Muscle layer of colon (tissue), 2 donors: ENCODE measurements around the gene CNR1.

Experiments
- H3K27ac ChIP-seq: one replicate; pipeline ENCODE4 v1.7.0; 2013; ENCODE audit warnings: low read depth, mild to moderate bottlenecking, low read length, moderate library complexity
- H3K27me3 ChIP-seq, 2 donors: one replicate each; pipeline ENCODE4 v1.7.0; 2013; ENCODE audit warnings: low read length in 2 of 2, mild to moderate bottlenecking in 2 of 2; ENCODE audit not compliant: insufficient read depth in 2 of 2, control insufficient read depth in 1 of 2
- H3K36me3 ChIP-seq: one replicate; pipeline ENCODE4 v1.7.0; 2013; ENCODE audit warnings: mild to moderate bottlenecking, low read length; ENCODE audit not compliant: insufficient read depth
- H3K4me1 ChIP-seq: one replicate; pipeline ENCODE4 v1.7.0; 2013; ENCODE audit warnings: mild to moderate bottlenecking, low read length; ENCODE audit not compliant: insufficient read depth
- H3K4me3 ChIP-seq, 2 donors: one replicate each; pipeline ENCODE4 v1.7.0; 2013; ENCODE audit warnings: low read length in 2 of 2, low read depth in 1 of 2, mild to moderate bottlenecking in 1 of 2, moderate library complexity in 1 of 2
- H3K9ac ChIP-seq: one replicate; pipeline ENCODE4 v1.7.0; 2013; ENCODE audit warnings: low read length
- H3K9me3 ChIP-seq: one replicate; pipeline ENCODE4 v1.7.0; 2013; ENCODE audit warnings: mild to moderate bottlenecking, low read length
- donor health status: abdominal sarcoma.
- donor health status: Adenocarcinoma of cecum.

Gene CNR1

DNA sequence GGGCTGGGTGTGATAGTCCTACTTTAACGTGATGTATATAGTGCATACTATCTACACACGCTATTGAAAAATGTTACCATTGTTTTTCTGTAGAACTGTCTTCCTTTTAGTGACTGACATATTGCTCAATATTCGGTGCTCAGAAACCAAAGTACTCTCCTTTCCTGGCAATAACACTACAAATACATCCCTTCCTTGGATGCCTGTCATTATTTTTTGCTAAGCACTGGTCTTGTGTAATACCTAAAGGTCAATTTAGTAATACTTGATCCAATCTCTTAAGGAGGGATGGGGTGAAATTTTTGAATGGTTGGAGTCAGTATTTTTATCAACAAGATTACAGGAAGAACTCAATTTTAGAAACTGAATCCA is 23.9 kb downstream of the CNR1 start:
- Histone ChIP-seq H3K9ac (no peak overlapping the region), H3K4me3 (no peak overlapping the region), H3K27ac (no peak overlapping the region), H3K27me3 (no peaks in the 10 kb centered on the region), H3K9me3 (no peaks in the 10 kb centered on the region), H3K4me1 (peaks cover 8% of the 10 kb centered on the region), H3K36me3 (peaks cover 13% of the 10 kb centered on the region)

DNA sequence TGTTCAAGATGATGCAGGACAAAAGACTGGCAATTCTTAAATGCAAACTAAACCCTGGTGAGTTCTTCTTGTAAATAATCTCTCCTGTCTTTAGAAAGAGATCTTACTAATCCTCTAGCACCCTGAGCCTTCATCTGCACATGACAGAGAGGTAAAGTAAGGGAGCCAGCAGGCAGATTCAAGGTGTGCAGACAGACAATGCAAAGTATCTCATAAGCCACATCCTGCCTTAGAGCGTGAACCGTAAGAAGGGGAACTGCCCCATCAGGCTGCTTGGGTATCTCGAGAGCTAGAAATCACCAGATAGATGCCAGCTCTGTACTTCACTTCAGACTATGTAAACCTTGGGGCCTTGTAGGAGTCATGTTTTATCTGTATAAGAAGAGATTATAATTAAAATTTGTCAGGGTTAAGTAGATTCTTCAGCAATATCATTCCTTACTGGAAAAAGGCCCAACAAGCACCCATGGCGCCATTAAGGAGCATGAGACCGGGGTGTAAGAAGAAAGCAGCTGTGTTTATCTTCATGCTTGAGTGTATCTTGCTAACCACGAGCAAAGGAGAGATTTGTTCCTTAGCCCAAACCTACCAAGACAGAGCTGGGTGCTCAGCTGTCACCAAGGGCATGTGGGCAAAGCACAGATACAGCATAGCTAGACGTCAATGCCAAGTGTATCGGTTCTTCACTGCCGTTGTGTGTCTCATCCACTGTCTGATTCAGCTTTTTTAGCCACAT is 24.4 kb downstream of the CNR1 start:
- Histone ChIP-seq H3K27me3 (no peaks in the 10 kb centered on the region), H3K27ac (no peak overlapping the region)

DNA sequence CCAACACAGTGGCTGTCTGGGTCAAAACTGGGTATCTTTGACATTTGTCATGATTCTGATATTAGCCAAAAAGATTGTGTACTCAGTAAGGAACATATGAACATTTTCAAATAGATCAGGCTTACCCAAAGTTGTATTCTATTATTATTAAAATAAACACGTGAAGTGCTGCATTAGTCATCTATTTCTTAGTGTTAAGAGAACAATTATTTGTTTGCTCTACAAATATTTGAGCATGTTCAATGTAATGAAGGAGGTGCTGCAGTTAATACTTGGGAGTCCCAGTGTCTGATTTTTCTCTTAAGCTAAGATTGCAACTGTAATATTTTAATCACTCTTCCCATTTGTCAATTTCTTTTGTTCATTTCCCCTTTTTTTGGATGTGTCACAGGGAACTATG is 28.2 kb downstream of the CNR1 start:
- Histone ChIP-seq H3K4me3 (no peak overlapping the region), H3K27me3 (no peaks in the 10 kb centered on the region), H3K27ac (no peak overlapping the region), H3K4me1 (peaks cover 23% of the 10 kb centered on the region), H3K36me3 (no peaks in the 10 kb centered on the region), H3K9ac (no peak overlapping the region), H3K9me3 (no peaks in the 10 kb centered on the region)

More for the DNA sequence above, 24.4 kb downstream of the CNR1 start:
- Histone ChIP-seq H3K4me1 (peaks cover 8% of the 10 kb centered on the region), H3K36me3 (peaks cover 13% of the 10 kb centered on the region), H3K9me3 (no peaks in the 10 kb centered on the region), H3K4me3 (no peak overlapping the region), H3K9ac (no peak overlapping the region)

DNA sequence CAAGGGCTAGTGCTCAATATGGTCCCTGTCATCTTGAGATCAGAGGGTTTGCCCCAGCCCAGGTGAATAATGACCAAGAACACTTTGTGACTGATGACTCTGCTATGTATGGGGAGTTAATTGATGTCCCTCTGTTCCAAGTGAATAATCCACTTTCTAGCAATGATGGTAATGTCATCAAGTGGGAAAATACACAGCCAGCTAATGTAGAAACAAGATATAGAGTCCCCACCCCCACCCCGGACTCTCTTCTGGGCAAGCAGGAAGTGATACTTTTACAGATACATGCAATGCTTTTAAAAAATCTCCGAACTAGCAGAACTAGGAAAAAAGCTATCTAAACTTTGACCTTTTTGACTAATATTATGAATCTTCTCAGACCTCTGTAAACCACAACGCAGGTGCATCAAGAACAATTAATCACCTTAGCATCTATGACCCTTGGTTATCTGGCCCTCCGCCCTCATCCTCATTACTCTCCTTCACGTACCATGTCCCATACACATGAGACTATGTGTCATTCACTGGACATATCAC is 30.5 kb downstream of the CNR1 start:
- H3K36me3 ChIP-seq: no peaks in the 10 kb centered on the region
- no peak overlapping the region for H3K4me3 ChIP-seq
- H3K4me1 ChIP-seq: peaks cover 33% of the 10 kb centered on the region
- H3K9me3 ChIP-seq: no peaks in the 10 kb centered on the region
- no peaks in the 10 kb centered on the region for H3K27me3 ChIP-seq
- no peak overlapping the region for H3K9ac ChIP-seq
- H3K27ac ChIP-seq: no peak overlapping the region

DNA sequence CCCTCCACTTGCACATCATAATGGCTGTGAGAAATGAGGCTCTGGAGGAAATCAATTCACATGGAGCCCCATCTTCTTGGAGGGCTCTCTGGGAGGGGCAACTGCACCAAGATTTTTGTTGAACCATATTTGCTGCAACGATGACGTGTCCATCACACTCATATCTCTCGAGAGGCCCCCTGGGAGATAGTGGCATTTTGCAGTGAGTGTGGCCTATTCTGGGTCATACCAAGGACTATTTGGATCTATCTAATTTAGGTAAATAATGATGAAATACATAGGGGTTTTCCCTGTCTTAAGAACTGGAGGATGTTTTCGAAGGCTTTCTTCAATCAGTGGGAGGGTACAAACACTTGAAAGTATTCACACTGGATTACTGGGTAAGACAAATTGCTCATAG is 31.6 kb downstream of the CNR1 start:
- Histone ChIP-seq H3K27ac (no peak overlapping the region), H3K4me1 (peaks cover 33% of the 10 kb centered on the region), H3K9ac (no peak overlapping the region), H3K36me3 (no peaks in the 10 kb centered on the region), H3K4me3 (no peak overlapping the region), H3K9me3 (no peaks in the 10 kb centered on the region), H3K27me3 (no peaks in the 10 kb centered on the region)

DNA sequence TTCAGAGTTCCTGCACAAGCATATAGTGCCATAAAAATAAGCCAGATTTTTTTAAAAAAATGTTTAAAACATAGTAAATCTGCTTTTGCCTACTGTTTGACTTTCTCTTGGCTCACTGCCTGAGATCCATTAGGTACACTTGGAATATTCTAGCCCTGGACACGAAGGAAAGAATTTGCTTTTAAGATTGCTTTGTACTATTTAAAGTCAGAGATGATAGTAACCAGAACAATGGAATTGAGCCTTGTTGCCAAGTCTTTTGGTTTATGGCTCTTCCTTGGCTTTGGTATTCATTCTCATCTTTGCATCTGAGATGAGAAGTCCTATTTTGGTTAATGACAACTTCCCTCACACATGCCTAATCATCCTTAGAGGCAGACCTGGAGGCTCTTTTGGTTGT is 32.4 kb downstream of the CNR1 start:
- H3K4me1 ChIP-seq: peaks cover 33% of the 10 kb centered on the region
- H3K9ac ChIP-seq: no peak overlapping the region
- H3K36me3 ChIP-seq: no peaks in the 10 kb centered on the region
- H3K27ac ChIP-seq: no peak overlapping the region
- H3K4me3 ChIP-seq: no peak overlapping the region
- no peaks in the 10 kb centered on the region for H3K27me3 ChIP-seq
- no peaks in the 10 kb centered on the region for H3K9me3 ChIP-seq

DNA sequence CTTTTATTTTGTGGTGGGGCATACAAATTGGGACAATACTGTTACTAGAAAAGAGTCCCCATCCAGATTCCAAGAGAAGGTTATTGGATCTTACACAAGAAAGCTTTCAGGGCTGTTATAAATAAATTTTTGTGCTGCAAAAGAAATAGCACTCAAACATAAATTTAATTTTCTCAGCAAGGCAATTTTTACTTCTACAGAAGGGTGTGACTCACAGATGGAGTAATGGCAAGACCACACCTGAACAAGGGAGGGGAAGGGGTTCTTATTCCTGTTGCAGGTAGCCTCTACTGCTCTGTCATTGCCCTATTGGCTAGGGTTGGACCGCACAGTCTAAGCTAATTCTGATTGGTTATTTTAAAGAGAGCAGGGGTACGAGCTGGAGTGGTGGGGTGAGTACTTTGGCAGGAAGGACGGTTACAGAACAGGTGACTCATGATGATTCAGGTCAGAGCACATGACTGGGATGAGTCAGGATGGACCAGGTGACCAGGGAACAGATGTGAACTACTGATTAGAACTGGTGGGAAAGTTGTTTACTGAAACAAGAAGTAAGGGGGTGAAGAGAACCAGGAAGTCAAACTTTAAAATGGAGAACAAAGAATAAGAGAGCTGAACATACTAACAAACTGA is 41.1 kb downstream of the CNR1 start:
- Histone ChIP-seq H3K4me3 (no peak overlapping the region), H3K9ac (no peak overlapping the region), H3K27me3 (no peaks in the 10 kb centered on the region), H3K36me3 (no peaks in the 10 kb centered on the region), H3K27ac (no peak overlapping the region), H3K4me1 (no peaks in the 10 kb centered on the region), H3K9me3 (no peaks in the 10 kb centered on the region)

DNA sequence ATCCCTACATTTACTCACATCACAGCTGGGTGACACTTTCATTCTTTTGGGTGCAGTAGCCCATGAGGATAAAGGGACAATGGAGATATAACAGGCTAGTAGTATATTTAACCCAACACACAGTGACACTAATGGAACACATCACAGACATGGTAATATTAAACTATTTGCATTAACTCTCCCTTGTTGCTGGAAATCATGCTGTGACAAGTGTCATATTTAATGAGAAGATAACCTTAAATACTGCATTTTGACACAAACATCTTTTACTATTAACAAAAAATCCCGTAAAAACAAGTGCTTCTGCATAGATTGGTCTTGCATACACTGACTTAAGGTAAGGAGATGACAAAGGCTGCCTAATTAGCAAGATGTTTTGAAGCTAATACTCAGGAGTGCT is 45.5 kb downstream of the CNR1 start:
- H3K27me3 ChIP-seq: no peaks in the 10 kb centered on the region
- no peak overlapping the region for H3K27ac ChIP-seq
- no peaks in the 10 kb centered on the region for H3K9me3 ChIP-seq
- no peak overlapping the region for H3K9ac ChIP-seq
- H3K4me3 ChIP-seq: no peak overlapping the region
- H3K4me1 ChIP-seq: no peaks in the 10 kb centered on the region
- H3K36me3 ChIP-seq: no peaks in the 10 kb centered on the region

DNA sequence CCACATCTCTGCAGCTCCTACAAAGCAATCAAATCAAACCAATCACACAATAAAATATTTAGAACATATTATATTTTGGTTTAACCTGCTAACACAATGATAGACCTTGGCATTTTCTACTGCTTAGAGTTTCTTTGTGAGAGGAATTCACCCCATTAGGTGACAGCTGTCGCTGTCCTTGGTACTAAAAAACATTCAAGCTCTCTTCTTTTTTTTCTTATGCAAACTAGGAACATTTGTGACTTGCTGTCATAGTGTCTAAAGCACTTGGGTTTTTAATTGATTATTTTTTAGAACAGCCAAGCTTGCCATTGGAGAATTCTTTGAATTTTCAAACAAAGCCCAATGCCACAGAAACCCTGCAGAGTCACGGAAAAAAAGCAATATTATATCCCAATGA is 46.4 kb downstream of the CNR1 start:
- H3K9me3 ChIP-seq: no peaks in the 10 kb centered on the region
- no peaks in the 10 kb centered on the region for H3K36me3 ChIP-seq
- no peaks in the 10 kb centered on the region for H3K4me1 ChIP-seq
- no peaks in the 10 kb centered on the region for H3K27me3 ChIP-seq
- H3K4me3 ChIP-seq: no peak overlapping the region
- H3K9ac ChIP-seq: no peak overlapping the region
- no peak overlapping the region for H3K27ac ChIP-seq

DNA sequence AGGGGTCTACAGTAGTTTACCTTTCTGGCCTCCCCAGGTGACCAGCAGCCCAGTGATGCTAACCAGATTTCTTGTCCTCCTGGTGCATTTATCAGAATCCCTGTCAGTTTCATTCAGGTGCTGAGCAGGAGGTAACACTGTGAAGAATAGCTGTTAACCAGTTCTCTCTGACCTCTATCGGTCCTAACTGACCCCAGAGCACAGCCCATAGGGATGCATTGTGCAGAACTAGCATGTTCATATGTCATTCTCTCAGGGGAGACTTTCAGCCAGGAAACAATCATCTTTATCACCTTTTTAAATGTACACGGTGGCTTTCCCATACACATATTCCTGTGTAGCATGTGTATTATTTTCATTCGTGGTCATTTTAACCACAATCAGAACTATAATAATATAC is 49.9 kb downstream of the CNR1 start:
- no peaks in the 10 kb centered on the region for H3K27me3 ChIP-seq
- H3K9ac ChIP-seq: no peak overlapping the region
- no peaks in the 10 kb centered on the region for H3K4me1 ChIP-seq
- no peaks in the 10 kb centered on the region for H3K9me3 ChIP-seq
- H3K36me3 ChIP-seq: no peaks in the 10 kb centered on the region
- no peak overlapping the region for H3K27ac ChIP-seq
- H3K4me3 ChIP-seq: no peak overlapping the region

DNA sequence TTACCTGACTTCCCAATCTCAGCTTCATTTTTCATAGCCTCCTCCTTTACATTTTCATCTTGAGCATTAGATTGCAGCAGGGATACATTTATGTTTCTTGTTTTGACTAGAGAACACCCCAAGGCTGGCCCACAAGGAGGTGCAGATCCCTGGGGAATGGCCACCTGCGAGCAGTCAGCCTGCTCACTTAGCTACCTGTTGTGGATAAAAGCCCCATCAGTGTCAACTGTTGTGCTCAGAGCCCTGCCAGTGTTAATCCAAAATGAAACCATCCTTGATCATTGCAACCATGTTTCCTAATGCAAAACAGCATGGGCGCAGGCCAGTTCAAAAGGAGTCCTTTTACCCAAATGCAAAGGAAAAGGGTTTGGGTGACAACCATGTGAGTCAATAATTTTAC is 50.8 kb downstream of the CNR1 start:
- Histone ChIP-seq H3K36me3 (no peaks in the 10 kb centered on the region), H3K4me3 (no peak overlapping the region), H3K27ac (no peak overlapping the region), H3K27me3 (no peaks in the 10 kb centered on the region), H3K9me3 (no peaks in the 10 kb centered on the region), H3K4me1 (no peaks in the 10 kb centered on the region), H3K9ac (no peak overlapping the region)

DNA sequence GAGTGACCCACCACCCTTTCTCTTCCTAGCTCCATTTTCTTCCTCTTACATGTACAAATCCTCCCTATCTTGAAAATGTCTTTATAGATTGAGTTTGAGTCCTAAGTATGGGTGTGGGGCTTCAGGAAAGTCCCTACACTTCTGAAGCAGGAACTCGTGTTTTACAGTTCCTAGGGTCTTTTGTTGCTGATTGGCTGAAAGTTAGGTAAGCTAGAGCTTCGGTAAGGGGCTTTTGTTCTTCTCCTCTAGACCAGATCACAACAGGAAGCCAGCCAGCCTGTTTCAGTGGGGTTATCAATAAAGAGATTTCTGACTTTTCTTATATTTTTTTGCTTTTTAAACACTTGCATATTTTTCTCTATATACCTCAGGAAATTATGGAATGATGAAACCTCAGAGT is 51.3 kb downstream of the CNR1 start:
- no peaks in the 10 kb centered on the region for H3K27me3 ChIP-seq
- no peak overlapping the region for H3K9ac ChIP-seq
- H3K27ac ChIP-seq: no peak overlapping the region
- H3K4me1 ChIP-seq: no peaks in the 10 kb centered on the region
- H3K4me3 ChIP-seq: no peak overlapping the region
- no peaks in the 10 kb centered on the region for H3K9me3 ChIP-seq
- no peaks in the 10 kb centered on the region for H3K36me3 ChIP-seq
